DMS114 treated with DMSO at 0.1 percent for 48 hours (cell line): ENCODE data around the gene KIAA1549.
"Not testable (repeated sequence)": the region's sequence is repeated elsewhere in the genome, so short reads cannot be mapped to it uniquely, and the experiment has no call there.

Source experiments
- DNase-seq: peaks from one replicate; lab custom pipeline; 2025; ENCODE audit not compliant: unreplicated experiment; lab: John Stamatoyannopoulos, UW

KIAA1549 gene

GRCh38 chr7:138981332-138982203 is at the start of gene KIAA1549:
TSS of gene KIAA1549 (minus strand) at chr7:138981389. CDS start at chr7:138981269, 120 bp downstream.
- peak; percentile 13 for DNase-seq

GRCh38 chr7:139029353-139029752 is 48.2 kb upstream of the KIAA1549 start:
- DNase-seq = no peak

- no peak for DNase-seq
These were observed 45.4 kb upstream of the KIAA1549 start for GRCh38 chr7:139026551-139026950.

- not testable (repeated sequence) for DNase-seq
These were observed 44.7 kb upstream of the KIAA1549 start for GRCh38 chr7:139025861-139026260.

GRCh38 chr7:139023076-139023475 is 41.9 kb upstream of the KIAA1549 start:
- no peak for DNase-seq

- no peak for DNase-seq
These were observed 41.1 kb upstream of the KIAA1549 start for GRCh38 chr7:139022286-139022685.

GRCh38 chr7:139018910-139019309 is 37.7 kb upstream of the KIAA1549 start:
- DNase-seq = no peak

GRCh38 chr7:139016931-139017511 is 35.8 kb upstream of the KIAA1549 start:
- DNase-seq = peak; percentile 63

- no peak for DNase-seq
These were observed 30.2 kb upstream of the KIAA1549 start for GRCh38 chr7:139011373-139011772.

- DNase-seq = no peak
These were observed 23.3 kb upstream of the KIAA1549 start for GRCh38 chr7:139004321-139005090.

GRCh38 chr7:138999414-138999813 is 18.2 kb upstream of the KIAA1549 start:
- no peak for DNase-seq

GRCh38 chr7:138992052-138992531 is 10.9 kb upstream of the KIAA1549 start:
- no peak for DNase-seq

- no peak for DNase-seq
These were observed 6.5 kb upstream of the KIAA1549 start for GRCh38 chr7:138987686-138988085.

GRCh38 chr7:138982204-138982623 is 1.0 kb upstream of the KIAA1549 start:
- DNase-seq = no peak

- no peak for DNase-seq
These were observed 462 bp downstream of the KIAA1549 start for GRCh38 chr7:138980563-138981291.

- DNase-seq = no peak
These were observed 1.1 kb downstream of the KIAA1549 start for GRCh38 chr7:138979988-138980562.

GRCh38 chr7:138979226-138979979 is 1.8 kb downstream of the KIAA1549 start:
- peak; percentile 60 for DNase-seq

- no peak for DNase-seq
These were observed 2.5 kb downstream of the KIAA1549 start for GRCh38 chr7:138978541-138979184.

- DNase-seq = not testable (repeated sequence)
These were observed 5.0 kb downstream of the KIAA1549 start for GRCh38 chr7:138976161-138976560.
